CD4-positive, alpha-beta T cell treated with Interleukin-12 subunit alpha and Interleukin-12 subunit beta, for 1 hour (primary cell): ENCODE measurements around the gene CACNB2.

Experiments
- DNase-seq: peaks from one replicate; pipeline ENCODE4 v3.0.0-alpha.2; 2020

The CACNB2 gene

GRCh38 chr10:18140149-18140956 lies at the start of gene CACNB2:
CACNB2 (plus strand) TSS chr10:18140424.
- no peak for DNase-seq

- DNase-seq, result no peak
Measured at GRCh38 chr10:18094332-18094731, 45.9 kb upstream of the CACNB2 start.

GRCh38 chr10:18094793-18095192 lies 45.4 kb upstream of the CACNB2 start:
- no peak for DNase-seq

- no peak for DNase-seq
Measured at GRCh38 chr10:18097524-18097923, 42.7 kb upstream of the CACNB2 start.

DNA sequence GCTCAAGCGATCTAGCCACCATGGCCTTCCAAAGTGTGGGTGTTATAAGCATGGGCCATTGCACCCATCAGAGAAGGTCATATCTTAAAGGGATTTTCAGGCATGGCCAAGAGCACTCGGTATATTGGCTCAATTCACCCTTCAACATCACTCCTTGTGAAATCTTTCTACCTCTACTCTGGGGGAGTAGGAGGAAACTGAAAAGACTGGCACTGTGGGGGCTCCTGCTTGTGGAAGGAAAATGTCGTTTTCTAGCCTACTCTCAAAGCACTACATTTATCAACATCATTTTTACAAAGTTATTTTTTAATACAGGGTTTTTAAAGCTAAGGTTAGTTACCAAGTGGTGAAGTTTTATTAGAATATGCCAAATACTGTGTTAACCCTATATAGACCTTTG lies 42.0 kb upstream of the CACNB2 start:
- DNase-seq, result no peak

- DNase-seq, result no peak
Measured at GRCh38 chr10:18099415-18099814, 40.8 kb upstream of the CACNB2 start.

DNA sequence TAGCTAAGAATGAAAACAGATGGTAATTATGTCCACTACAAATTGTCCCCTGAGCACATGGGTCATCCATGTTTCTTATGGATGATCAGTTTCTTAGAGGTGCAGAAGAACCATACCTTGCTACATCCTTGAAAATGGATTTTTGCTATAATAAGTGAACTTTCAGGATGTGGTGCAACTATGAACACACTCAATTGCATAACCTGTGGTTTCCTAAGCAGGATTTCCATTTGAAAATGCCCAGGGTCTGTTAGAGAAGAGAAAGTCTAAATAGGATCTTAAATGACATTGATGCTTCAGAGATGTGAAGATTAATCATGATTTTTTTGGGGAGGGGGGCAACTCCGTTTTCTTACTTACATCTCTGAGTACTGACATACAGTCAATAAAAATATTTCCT lies 39.6 kb upstream of the CACNB2 start:
- DNase-seq, result no peak

DNA sequence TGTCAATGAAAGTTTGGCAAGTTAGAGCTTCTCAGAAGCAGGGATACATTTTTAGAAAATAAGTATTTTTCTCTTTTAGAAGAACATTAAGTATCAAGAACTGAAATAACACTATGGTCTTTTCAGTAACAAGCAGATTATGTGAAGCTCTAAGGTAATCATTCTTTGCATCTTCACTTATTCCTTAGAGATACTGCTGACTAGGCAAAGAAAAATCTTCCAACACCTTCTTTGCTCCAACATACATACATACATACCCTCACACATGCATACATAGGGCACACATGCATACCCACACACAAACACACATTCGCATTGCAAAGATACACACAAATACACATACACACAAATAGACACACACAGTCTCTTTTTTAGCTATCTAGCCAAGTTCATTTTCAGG lies 37.8 kb upstream of the CACNB2 start:
- no peak for DNase-seq

DNA sequence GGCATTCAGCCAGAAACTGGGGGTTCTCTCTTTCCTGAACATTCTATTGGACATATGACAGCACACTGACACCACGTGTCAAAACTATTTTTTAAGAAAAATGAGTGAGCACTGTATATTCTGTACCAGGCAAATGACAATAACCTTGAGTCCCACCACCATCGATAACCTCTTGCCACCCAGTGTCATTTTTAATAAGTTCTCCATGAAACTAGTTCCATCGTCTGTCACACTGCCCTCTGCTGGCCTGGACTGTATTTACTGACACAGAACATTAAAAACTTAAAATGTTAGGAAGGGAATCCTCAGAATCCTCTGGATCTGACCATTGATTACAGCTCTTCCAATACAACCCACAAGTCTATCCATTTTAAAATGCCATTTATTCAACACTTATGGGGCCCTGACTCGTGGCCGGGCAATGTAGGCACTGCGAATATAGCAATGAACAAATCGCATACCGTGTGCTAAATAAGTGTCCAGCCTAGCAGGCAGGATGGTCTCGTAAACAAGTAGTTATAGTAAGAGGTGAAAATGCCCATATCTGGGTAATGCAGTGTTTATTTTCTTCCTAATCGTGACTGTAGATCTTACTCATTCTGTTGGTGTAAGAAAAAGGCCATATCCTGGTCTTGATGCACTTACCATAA lies 35.9 kb upstream of the CACNB2 start:
- peak; percentile 19 for DNase-seq

GRCh38 chr10:18109341-18109870 lies 30.8 kb upstream of the CACNB2 start:
- DNase-seq, result no peak

- DNase-seq, result no peak
Measured at GRCh38 chr10:18113881-18114280, 26.3 kb upstream of the CACNB2 start.

GRCh38 chr10:18117276-18117675 lies 22.9 kb upstream of the CACNB2 start:
- no peak for DNase-seq

DNA sequence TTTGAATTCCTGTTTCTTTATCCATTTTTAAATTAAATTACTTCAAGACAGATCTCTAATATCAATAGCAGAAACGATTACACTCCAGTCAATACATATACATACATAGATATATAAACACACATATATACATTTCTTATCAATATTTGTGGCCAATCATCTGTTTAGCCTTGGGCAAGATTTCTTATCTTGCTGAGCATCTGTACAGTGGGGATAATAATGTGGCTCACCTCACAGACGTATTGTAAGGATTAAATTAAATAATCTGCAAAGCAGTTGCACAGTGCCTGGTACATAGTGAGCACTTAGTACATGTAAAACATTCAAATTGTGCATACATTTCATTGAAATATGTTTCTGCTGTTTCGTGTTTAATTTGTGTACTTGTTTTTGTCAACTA lies 17.5 kb upstream of the CACNB2 start:
- DNase-seq, result no peak

DNA sequence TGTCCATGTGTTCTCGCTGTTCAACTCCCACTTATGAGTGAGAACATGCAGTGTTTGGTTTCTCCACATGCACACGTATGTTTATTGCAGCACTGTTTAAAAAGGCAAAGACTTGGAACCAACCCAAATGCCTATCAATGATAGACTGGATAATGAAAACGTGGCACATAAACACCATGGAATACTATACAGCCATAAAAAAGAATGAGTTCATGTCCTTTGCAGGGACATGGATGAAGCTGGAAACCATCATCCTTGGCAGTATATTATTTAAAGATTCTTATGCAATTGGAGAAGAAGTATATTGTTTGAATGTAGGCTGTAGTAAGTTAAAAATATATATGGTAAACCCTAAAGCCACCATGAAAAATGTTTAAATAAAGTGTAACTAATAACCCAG lies 7.2 kb upstream of the CACNB2 start:
- DNase-seq, result no peak

- DNase-seq, result no peak
Measured at GRCh38 chr10:18134509-18134908, 5.7 kb upstream of the CACNB2 start.

DNA sequence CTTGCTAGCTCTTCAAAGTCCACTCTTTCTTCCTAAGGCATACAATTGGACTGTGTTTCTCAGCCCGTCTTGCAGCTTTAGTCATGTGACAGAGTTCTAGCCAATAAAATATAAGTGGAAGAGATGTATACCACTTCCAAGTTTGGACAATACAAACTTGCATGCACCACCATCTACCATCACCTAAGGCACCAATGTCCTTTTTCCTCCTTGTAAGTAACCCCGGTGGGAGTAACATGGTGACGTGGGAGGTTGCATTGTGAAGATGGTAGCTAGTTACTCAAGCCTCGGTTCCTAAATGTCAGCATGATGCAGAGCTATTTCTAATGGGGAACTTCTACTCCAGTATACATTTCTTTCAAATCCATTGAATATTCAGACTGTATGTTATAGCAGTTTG lies 5.3 kb upstream of the CACNB2 start:
- no peak for DNase-seq

DNA sequence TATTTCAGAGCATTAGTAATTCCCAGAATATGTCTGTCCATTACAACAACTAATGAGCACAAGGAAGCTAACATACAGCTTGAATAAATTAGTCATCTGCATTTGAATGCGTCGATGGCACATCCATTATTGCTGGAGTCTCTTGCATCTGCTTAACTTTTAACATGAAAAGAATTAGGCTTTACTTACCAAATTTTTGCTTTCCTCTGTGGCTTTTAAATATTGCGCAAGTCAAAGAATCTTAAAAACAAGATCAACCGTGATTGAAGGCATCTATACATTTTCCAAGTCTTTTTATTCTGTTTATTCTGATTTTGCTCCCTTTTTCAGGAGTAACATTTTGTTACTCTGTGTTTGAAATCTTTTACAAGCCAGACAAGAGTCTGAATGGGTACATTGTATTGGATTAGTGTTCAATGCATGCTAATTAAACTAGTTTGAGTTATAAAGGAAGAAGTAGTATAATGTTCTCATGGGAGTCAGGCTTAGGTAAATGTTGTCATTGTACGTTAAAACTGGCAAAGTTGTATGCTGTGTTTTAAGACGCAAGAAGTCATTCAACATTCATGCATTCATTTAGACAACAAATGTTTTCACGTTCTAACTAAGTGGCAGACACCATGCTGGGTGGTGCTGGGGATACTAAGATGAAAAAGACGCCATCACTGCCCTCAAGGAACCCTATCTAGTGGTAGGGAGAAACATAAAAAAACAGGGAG lies 4.0 kb upstream of the CACNB2 start:
- DNase-seq, result no peak

GRCh38 chr10:18137111-18137510 lies 3.1 kb upstream of the CACNB2 start:
- no peak for DNase-seq

- DNase-seq, result no peak
Measured at GRCh38 chr10:18140957-18141845, 977 bp downstream of the CACNB2 start.

GRCh38 chr10:18142151-18142550 lies 1.9 kb downstream of the CACNB2 start:
- DNase-seq, result no peak

DNA sequence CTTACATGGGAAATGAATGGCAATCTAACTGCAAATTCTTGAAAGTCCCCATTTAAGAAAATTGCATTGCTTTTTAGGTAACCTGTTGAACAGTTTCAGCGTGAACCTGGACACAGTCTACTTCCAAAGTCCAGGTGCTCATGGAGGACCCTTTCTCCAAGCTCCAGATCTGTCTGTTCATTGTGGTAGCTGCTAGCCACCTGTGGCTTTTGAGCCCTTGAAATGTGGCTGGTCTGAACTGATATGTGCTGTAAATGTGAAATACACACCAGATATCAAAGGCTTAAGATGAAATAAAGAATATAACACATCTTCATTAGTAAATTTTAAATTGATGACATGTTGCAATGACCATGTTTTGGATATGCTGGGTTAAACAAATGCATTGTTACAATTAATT lies 4.2 kb downstream of the CACNB2 start:
- DNase-seq, result no peak

GRCh38 chr10:18144928-18145327 lies 4.7 kb downstream of the CACNB2 start:
- DNase-seq, result no peak

GRCh38 chr10:18145652-18146051 lies 5.4 kb downstream of the CACNB2 start:
- no peak for DNase-seq
